Muscle layer of duodenum (tissue), 2 donors: Measurements from ENCODE around the gene DYRK1A.

Experiments used
- H3K27ac ChIP-seq: one replicate; pipeline ENCODE4 v1.7.0; 2013; ENCODE audit warnings: mild to moderate bottlenecking, low read length
- H3K27me3 ChIP-seq: one replicate; pipeline ENCODE4 v1.7.0; 2013; ENCODE audit warnings: low read depth, mild to moderate bottlenecking, control low read depth, low read length
- H3K36me3 ChIP-seq, 2 donors: one replicate each; pipeline ENCODE4 v1.7.0; 2013; ENCODE audit warnings: low read length in 2 of 2, control low read depth in 1 of 2, mild to moderate bottlenecking in 1 of 2; ENCODE audit not compliant: insufficient read depth in 2 of 2, control insufficient read depth in 1 of 2
- H3K4me1 ChIP-seq, 2 donors: one replicate each; pipeline ENCODE4 v1.7.0; 2013; ENCODE audit warnings: low read length in 2 of 2, mild to moderate bottlenecking in 2 of 2, control low read depth in 1 of 2, moderate library complexity in 1 of 2; ENCODE audit not compliant: insufficient read depth in 2 of 2, control insufficient read depth in 1 of 2
- H3K4me3 ChIP-seq, 2 donors: one replicate each; pipeline ENCODE4 v1.7.0; 2013; ENCODE audit warnings: low read length in 2 of 2, low read depth in 1 of 2, mild to moderate bottlenecking in 1 of 2
- H3K9me3 ChIP-seq, 2 donors: one replicate each; pipeline ENCODE4 v1.7.0; 2013; ENCODE audit warnings: low read length in 2 of 2, control low read depth in 1 of 2, mild to moderate bottlenecking in 1 of 2; ENCODE audit not compliant: control insufficient read depth in 1 of 2
- donor health status: healthy.

DYRK1A gene

GRCh38 chr21:37436174-37436573 lies 69.6 kb downstream of the DYRK1A start:
- H3K27me3 ChIP-seq, result no peaks in the 10 kb centered on the region
- H3K4me3 ChIP-seq, result no peak overlapping the region
- peaks cover 0 to 4% of the 10 kb centered on the region in 2 donors for H3K36me3 ChIP-seq
- H3K9me3 ChIP-seq, result no peaks in the 10 kb centered on the region
- peaks cover 14 to 45% of the 10 kb centered on the region in 2 donors for H3K4me1 ChIP-seq
- no peak overlapping the region for H3K27ac ChIP-seq

- H3K9me3 ChIP-seq, result no peaks in the 10 kb centered on the region
- H3K27ac ChIP-seq, result no peak overlapping the region
- no peak overlapping the region for H3K4me3 ChIP-seq
- H3K36me3 ChIP-seq, result no peaks in the 10 kb centered on the region
- H3K27me3 ChIP-seq, result no peaks in the 10 kb centered on the region
- H3K4me1 ChIP-seq, result peaks cover 14 to 41% of the 10 kb centered on the region in 2 donors
Observed at GRCh38 chr21:37437376-37438080, 71.0 kb downstream of the DYRK1A start.

- H3K36me3 ChIP-seq, result no peaks in the 10 kb centered on the region
- H3K27ac ChIP-seq, result no peak overlapping the region
- no peaks in the 10 kb centered on the region for H3K27me3 ChIP-seq
- H3K4me3 ChIP-seq, result no peak overlapping the region
- H3K9me3 ChIP-seq, result no peaks in the 10 kb centered on the region
- peaks cover 0 to 29% of the 10 kb centered on the region in 2 donors for H3K4me1 ChIP-seq
Observed at GRCh38 chr21:37443683-37444082, 77.1 kb downstream of the DYRK1A start.

- Histone ChIP-seq H3K4me1 (peaks cover 4 to 29% of the 10 kb centered on the region in 2 donors), H3K4me3 (no peak overlapping the region), H3K36me3 (no peaks in the 10 kb centered on the region), H3K9me3 (no peaks in the 10 kb centered on the region), H3K27me3 (no peaks in the 10 kb centered on the region), H3K27ac (peak overlapping the region; percentile 7)
Observed at GRCh38 chr21:37445228-37445627, 78.7 kb downstream of the DYRK1A start.

GRCh38 chr21:37446552-37446951 lies 80.0 kb downstream of the DYRK1A start:
- H3K27me3 ChIP-seq, result no peaks in the 10 kb centered on the region
- peaks cover 4 to 29% of the 10 kb centered on the region in 2 donors for H3K4me1 ChIP-seq
- no peak overlapping the region for H3K4me3 ChIP-seq
- no peaks in the 10 kb centered on the region for H3K36me3 ChIP-seq
- H3K27ac ChIP-seq, result no peak overlapping the region
- H3K9me3 ChIP-seq, result no peaks in the 10 kb centered on the region

- H3K36me3 ChIP-seq, result no peaks in the 10 kb centered on the region
- H3K27me3 ChIP-seq, result no peaks in the 10 kb centered on the region
- H3K4me3 ChIP-seq, result no peak overlapping the region
- no peak overlapping the region for H3K27ac ChIP-seq
- H3K9me3 ChIP-seq, result no peaks in the 10 kb centered on the region
- H3K4me1 ChIP-seq, result peaks cover 4 to 38% of the 10 kb centered on the region in 2 donors
Observed at GRCh38 chr21:37447288-37447936, 80.8 kb downstream of the DYRK1A start.

GRCh38 chr21:37449302-37449937 lies 82.8 kb downstream of the DYRK1A start:
- Histone ChIP-seq H3K27ac (no peak overlapping the region), H3K27me3 (no peaks in the 10 kb centered on the region), H3K36me3 (no peaks in the 10 kb centered on the region), H3K4me3 (no peak overlapping the region), H3K9me3 (no peaks in the 10 kb centered on the region), H3K4me1 (peaks cover 4 to 42% of the 10 kb centered on the region in 2 donors)

- peaks cover 6 to 38% of the 10 kb centered on the region in 2 donors for H3K4me1 ChIP-seq
Observed at GRCh38 chr21:37450445-37450941, 83.9 kb downstream of the DYRK1A start.

GRCh38 chr21:37451446-37451845 lies 84.9 kb downstream of the DYRK1A start:
- H3K27me3 ChIP-seq, result no peaks in the 10 kb centered on the region
- no peak overlapping the region for H3K4me3 ChIP-seq
- peaks cover 9 to 38% of the 10 kb centered on the region in 2 donors for H3K4me1 ChIP-seq
- H3K27ac ChIP-seq, result no peak overlapping the region
- H3K36me3 ChIP-seq, result no peaks in the 10 kb centered on the region
- H3K9me3 ChIP-seq, result no peaks in the 10 kb centered on the region

More at GRCh38 chr21:37450445-37450941, 83.9 kb downstream of the DYRK1A start:
- Histone ChIP-seq H3K27me3 (no peaks in the 10 kb centered on the region), H3K36me3 (no peaks in the 10 kb centered on the region), H3K4me3 (no peak overlapping the region), H3K27ac (no peak overlapping the region), H3K9me3 (no peaks in the 10 kb centered on the region)

GRCh38 chr21:37452227-37452626 lies 85.7 kb downstream of the DYRK1A start:
- Histone ChIP-seq H3K9me3 (no peaks in the 10 kb centered on the region), H3K4me3 (no peak overlapping the region), H3K27me3 (no peaks in the 10 kb centered on the region), H3K27ac (no peak overlapping the region), H3K4me1 (peaks cover 9 to 41% of the 10 kb centered on the region in 2 donors), H3K36me3 (no peaks in the 10 kb centered on the region)

GRCh38 chr21:37453350-37453749 lies 86.8 kb downstream of the DYRK1A start:
- no peak overlapping the region for H3K27ac ChIP-seq
- H3K27me3 ChIP-seq, result no peaks in the 10 kb centered on the region
- peaks cover 12 to 52% of the 10 kb centered on the region in 2 donors for H3K4me1 ChIP-seq

More at GRCh38 chr21:37453350-37453749, 86.8 kb downstream of the DYRK1A start:
- Histone ChIP-seq H3K4me3 (no peak overlapping the region), H3K36me3 (no peaks in the 10 kb centered on the region), H3K9me3 (no peaks in the 10 kb centered on the region)
